ENCODE measurements around the gene IRX1. TPM values are rescaled to one million over a fixed set of nuclear protein-coding genes. Genes with fewer than 3 reads are reported as not detected.

Gene IRX1
- total RNA-seq, 1 donor from 2014 or later, result 6.5 TPM

DNA sequence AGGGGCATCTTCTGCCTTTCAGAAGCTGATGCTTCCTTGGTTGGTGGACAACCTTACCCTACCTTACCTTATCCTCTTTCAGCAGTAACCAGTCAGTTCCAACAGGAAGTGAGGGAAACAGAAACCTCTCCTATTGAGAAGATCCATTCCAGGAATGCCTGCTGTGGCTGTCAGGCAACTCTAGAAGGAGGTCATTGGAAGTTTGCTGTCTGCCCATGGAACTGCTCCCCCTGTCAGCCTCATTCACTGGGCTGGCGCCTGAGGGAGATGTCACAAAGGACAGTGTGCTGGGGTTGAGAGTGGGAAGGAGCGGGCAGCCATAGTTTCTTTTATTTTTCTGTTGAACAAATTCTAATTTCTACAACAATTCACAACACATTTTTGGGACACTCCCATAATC lies 54.7 kb downstream of the IRX1 start:
- Histone ChIP-seq H3K27me3 (ENCODE audit: control insufficient read depth, insufficient read depth, low read length) (no peaks in the 10 kb centered on the region), H3K4me3 (ENCODE audit: low read depth, low read length) (no peak overlapping the region), H3K36me3 (ENCODE audit: control insufficient read depth, insufficient read depth, low read length) (no peaks in the 10 kb centered on the region)
- TF ChIP-seq, protein P1, sequence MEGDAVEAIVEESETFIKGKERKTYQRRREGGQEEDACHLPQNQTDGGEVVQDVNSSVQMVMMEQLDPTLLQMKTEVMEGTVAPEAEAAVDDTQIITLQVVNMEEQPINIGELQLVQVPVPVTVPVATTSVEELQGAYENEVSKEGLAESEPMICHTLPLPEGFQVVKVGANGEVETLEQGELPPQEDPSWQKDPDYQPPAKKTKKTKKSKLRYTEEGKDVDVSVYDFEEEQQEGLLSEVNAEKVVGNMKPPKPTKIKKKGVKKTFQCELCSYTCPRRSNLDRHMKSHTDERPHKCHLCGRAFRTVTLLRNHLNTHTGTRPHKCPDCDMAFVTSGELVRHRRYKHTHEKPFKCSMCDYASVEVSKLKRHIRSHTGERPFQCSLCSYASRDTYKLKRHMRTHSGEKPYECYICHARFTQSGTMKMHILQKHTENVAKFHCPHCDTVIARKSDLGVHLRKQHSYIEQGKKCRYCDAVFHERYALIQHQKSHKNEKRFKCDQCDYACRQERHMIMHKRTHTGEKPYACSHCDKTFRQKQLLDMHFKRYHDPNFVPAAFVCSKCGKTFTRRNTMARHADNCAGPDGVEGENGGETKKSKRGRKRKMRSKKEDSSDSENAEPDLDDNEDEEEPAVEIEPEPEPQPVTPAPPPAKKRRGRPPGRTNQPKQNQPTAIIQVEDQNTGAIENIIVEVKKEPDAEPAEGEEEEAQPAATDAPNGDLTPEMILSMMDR (IDR thresholded peaks at IDR 0.05; ENCODE audit: insufficient read depth, low read length, poor library complexity, severe bottlenecking), result no peak
- no peak for DNase-seq (ENCODE audit: low read depth)

DNA sequence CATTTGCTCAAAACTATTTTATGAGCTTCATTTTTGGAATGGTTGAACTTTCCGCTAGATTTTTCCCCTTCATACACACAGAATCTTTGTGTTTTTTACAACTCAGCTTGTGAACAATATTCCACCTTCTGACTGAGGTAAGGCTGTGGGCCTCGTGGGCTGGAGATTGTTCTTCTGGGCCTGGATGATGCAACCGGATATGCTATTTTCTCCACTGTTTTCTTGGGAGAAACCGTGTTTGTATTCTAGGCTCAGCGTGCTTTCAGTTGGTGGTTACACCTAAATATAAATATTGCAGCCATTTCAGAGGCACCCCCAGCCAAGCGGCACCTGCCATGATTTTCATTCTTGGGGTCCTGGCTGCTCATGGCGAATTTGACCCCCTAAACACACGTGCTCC lies 55.2 kb downstream of the IRX1 start:
- Histone ChIP-seq H3K27me3 (ENCODE audit: control insufficient read depth, insufficient read depth, low read length) (no peaks in the 10 kb centered on the region), H3K4me3 (ENCODE audit: low read depth, low read length) (no peak overlapping the region), H3K36me3 (ENCODE audit: control insufficient read depth, insufficient read depth, low read length) (no peaks in the 10 kb centered on the region)
- TF ChIP-seq, protein P1 (IDR thresholded peaks at IDR 0.05; ENCODE audit: insufficient read depth, low read length, poor library complexity, severe bottlenecking), result no peak
- no peak for DNase-seq (ENCODE audit: low read depth)
